C4-2B (cell line): ENCODE data around the gene TEX52.

Experiments
- H3K27ac ChIP-seq: fragments of 450-650 bp; 2 replicates; pipeline ENCODE4 v1.5.1; 2017
- ZFX ChIP-seq: fragments of 450-650 bp; IDR thresholded peaks from 2 replicates; pipeline ENCODE4 v1.6.1; 2017
- TF ChIP-seq, protein P1 (sequence below): fragments of 450-650 bp; conservative IDR thresholded peaks from 2 replicates; pipeline ENCODE4 v1.5.1; 2017; ENCODE audit warnings: mild to moderate bottlenecking

The TEX52 gene

GRCh38 chr12:2829275-2829674 lies 27.6 kb downstream of the TEX52 start:
- no peak for TF ChIP-seq ZFX
- TF ChIP-seq, protein P1, sequence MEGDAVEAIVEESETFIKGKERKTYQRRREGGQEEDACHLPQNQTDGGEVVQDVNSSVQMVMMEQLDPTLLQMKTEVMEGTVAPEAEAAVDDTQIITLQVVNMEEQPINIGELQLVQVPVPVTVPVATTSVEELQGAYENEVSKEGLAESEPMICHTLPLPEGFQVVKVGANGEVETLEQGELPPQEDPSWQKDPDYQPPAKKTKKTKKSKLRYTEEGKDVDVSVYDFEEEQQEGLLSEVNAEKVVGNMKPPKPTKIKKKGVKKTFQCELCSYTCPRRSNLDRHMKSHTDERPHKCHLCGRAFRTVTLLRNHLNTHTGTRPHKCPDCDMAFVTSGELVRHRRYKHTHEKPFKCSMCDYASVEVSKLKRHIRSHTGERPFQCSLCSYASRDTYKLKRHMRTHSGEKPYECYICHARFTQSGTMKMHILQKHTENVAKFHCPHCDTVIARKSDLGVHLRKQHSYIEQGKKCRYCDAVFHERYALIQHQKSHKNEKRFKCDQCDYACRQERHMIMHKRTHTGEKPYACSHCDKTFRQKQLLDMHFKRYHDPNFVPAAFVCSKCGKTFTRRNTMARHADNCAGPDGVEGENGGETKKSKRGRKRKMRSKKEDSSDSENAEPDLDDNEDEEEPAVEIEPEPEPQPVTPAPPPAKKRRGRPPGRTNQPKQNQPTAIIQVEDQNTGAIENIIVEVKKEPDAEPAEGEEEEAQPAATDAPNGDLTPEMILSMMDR: no peak
- no peak overlapping the region for H3K27ac ChIP-seq

- no peak overlapping the region for H3K27ac ChIP-seq
- TF ChIP-seq, protein P1: no peak
- no peak for TF ChIP-seq ZFX
Observed at GRCh38 chr12:2826721-2827515, 29.9 kb downstream of the TEX52 start.

DNA sequence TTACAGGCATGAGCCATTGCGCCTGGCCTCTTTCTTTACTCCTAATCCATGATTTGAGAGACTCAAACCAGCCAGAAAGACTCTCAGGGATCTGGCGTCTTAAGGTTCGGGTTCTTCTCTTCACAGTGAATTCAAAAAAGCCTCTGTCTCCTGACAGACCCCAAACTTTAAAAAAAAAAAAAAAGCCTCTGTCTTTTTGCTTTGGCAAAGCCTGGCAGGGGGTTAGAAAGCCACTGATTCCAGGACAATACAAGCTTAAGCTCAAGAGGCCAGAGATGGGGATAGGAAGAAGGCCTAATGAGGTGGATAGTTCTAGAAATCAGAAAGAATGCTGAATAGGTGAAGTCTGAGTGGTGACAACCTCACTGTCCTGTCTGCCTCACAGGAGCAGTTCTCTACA lies 30.8 kb downstream of the TEX52 start:
- no peak overlapping the region for H3K27ac ChIP-seq
- no peak for TF ChIP-seq ZFX
- TF ChIP-seq, protein P1: no peak

- H3K27ac ChIP-seq: no peak overlapping the region
- TF ChIP-seq ZFX: no peak
- TF ChIP-seq, protein P1: no peak
Observed at GRCh38 chr12:2825132-2825531, 31.7 kb downstream of the TEX52 start.

DNA sequence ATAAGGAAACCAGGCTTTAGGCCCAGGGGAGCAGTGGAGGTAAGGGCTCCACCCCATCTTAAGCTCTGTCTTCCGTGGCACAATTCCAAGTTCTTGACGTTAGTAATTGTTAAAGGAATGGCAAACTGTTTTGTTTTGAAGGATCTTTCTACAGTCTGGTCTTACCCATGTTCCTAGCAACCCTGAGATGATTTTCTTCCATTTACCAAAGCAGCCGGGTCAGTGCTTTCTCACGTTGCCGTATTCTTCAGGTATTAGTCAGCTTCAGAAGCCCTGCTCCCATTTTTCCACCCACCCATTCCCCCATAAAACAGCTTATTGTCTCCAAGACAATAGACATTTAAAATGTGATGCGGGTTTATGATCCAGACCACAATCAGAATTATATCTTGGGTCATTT lies 32.3 kb downstream of the TEX52 start:
- H3K27ac ChIP-seq: no peak overlapping the region
- TF ChIP-seq, protein P1: no peak
- TF ChIP-seq ZFX: no peak

DNA sequence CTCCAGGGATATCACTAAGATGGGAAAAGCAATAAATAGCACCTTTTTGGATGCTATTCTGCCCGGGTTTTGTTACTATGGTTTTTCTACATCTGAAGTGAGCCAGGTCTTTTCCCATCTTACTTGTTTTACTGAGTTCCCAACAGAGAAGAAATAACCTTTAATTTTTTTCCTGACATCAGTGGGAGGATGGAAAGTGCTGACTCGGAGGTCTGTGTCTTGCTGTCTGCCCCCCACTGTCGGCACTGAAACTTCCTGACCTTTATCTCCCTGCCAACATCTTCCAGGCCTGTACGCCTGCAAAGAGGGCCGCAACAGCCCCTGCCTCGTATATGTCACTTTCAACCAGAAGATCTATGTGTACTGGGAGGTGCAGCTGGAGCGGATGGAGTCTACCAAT lies 33.4 kb downstream of the TEX52 start:
- no peak overlapping the region for H3K27ac ChIP-seq
- TF ChIP-seq ZFX: no peak
- TF ChIP-seq, protein P1: no peak

DNA sequence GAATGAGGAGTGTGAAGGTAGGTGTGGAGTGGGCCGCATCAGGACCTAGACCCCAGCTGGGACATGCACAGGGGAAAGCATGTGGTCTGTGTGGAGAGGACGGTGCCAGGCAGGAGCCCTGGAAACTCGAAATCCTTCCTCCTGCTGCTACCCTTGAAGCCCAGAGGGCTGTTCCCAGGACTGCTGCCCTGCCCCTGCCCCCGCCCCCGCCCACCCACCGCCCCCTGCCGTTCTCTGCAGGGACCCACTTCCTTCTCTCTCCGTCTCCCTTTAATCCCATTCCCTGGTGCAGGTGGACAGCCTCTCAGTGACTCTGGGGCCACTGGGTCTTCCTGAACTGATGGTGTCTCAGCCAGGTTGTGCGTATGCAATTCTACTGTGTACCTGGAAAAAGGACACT lies 36.4 kb downstream of the TEX52 start:
- TF ChIP-seq, protein P1: no peak
- no peak for TF ChIP-seq ZFX

More for the DNA sequence above, 36.4 kb downstream of the TEX52 start:
- H3K27ac ChIP-seq: no peak overlapping the region
